ENCODE data around the gene HERC2. TPM values are rescaled to one million over a fixed set of nuclear protein-coding genes. Genes with fewer than 3 reads are reported as not detected.
"Not testable (repeated sequence)": the region's sequence is repeated elsewhere in the genome, so short reads cannot be mapped to it uniquely, and the experiment has no call there.

HERC2 gene, protein sequence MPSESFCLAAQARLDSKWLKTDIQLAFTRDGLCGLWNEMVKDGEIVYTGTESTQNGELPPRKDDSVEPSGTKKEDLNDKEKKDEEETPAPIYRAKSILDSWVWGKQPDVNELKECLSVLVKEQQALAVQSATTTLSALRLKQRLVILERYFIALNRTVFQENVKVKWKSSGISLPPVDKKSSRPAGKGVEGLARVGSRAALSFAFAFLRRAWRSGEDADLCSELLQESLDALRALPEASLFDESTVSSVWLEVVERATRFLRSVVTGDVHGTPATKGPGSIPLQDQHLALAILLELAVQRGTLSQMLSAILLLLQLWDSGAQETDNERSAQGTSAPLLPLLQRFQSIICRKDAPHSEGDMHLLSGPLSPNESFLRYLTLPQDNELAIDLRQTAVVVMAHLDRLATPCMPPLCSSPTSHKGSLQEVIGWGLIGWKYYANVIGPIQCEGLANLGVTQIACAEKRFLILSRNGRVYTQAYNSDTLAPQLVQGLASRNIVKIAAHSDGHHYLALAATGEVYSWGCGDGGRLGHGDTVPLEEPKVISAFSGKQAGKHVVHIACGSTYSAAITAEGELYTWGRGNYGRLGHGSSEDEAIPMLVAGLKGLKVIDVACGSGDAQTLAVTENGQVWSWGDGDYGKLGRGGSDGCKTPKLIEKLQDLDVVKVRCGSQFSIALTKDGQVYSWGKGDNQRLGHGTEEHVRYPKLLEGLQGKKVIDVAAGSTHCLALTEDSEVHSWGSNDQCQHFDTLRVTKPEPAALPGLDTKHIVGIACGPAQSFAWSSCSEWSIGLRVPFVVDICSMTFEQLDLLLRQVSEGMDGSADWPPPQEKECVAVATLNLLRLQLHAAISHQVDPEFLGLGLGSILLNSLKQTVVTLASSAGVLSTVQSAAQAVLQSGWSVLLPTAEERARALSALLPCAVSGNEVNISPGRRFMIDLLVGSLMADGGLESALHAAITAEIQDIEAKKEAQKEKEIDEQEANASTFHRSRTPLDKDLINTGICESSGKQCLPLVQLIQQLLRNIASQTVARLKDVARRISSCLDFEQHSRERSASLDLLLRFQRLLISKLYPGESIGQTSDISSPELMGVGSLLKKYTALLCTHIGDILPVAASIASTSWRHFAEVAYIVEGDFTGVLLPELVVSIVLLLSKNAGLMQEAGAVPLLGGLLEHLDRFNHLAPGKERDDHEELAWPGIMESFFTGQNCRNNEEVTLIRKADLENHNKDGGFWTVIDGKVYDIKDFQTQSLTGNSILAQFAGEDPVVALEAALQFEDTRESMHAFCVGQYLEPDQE (N-terminal part only)
- total RNA-seq (10 to 100 TPM; 36.0 to 36.5 TPM), total RNA-seq (19.3 to 217 (median 91.3) reads per million in 172 experiments)
- 23.2 TPM for polyA plus RNA-seq (2013, experiment 1 of 2)
- 41.3 TPM for polyA plus RNA-seq (2013, experiment 2 of 2)

DNA sequence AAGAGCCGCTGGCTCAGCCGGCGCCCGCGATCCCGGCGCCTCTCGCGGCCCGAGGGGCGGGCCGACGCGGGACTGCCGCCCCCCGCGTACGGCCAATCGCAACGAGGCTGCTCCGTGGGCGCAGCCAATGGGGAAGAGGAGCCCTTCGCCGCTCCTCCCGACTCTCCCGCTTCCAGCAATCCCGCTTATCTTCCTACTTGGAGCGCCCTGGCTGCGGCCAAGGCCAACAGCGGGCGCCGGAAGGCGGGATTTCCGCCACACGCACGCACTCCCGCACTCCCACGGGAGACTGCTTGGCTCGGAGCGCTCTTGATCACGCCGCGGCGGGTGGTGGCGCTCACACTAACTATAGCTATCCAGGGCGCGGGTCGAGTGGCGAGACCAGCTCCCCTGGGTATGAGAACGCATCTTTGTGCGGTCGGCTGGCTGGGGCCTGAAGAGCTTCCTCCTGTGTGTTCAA lies at the start of gene HERC2:
Gene HERC2, minus strand, starts transcription at position 51 of the 460 bp plus-strand sequence. CDS start 746 bp downstream, outside the sequence.
- CTCF ChIA-PET; H3K9me3 Mint-ChIP-seq; DNase-seq; H3K36me3 ChIP-seq (ENCODE audit: insufficient read depth, low read length); H3K27me3 Mint-ChIP-seq; H3K27me3 ChIP-seq (ENCODE audit: control insufficient read depth in 1 of 2, insufficient read depth in 2 of 2, low read length in 2 of 2); H3K4me1 Mint-ChIP-seq (ENCODE audit: low read depth); H3K9me3 ChIP-seq (ENCODE audit: control insufficient read depth in 1 of 2, insufficient read depth in 1 of 2, low read length in 2 of 2); ATAC-seq (ENCODE audit: poor library complexity); H3K27ac ChIP-seq (ENCODE audit: low read depth in 1 of 2, low read length in 2 of 2); intact Hi-C loops (cut with DNase I, micrococcal nuclease); POLR2A ChIA-PET; H3K4me1 ChIP-seq (ENCODE audit: insufficient read depth, low read length): not testable (repeated sequence)
- H3K4me3 ChIP-seq (ENCODE audit: low read length): peak within 1 kb of the TSS; percentile 36
- Mint-ChIP-seq H3K4me3 (peak within 1 kb of the TSS; percentile 96), H3K36me3 (ENCODE audit: low read depth) (peaks cover 12% of the 10 kb centered on the region), H3K27ac (peak within 1 kb of the TSS; percentile 80)

DNA sequence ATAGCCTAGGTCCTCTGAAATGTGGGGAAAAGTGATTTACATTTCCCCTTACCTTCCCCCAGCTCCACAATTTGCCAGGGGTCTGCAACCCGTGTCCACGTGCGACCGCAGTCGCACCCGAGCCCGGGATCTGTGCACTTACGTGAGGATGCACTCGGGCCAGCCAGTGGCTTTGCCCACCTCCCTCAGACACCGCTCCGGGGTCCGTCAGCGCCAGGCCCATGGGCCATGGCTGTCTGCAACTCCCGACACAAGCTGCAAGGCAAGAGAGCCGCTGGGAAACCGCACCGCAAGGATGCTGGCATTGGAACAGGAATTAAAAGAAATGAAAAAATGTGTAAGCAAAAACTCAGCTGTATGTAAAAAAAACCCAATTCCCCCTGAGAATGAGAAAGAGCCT lies 43.5 kb upstream of the HERC2 start:
- H3K27me3 Mint-ChIP-seq; H3K4me1 Mint-ChIP-seq (ENCODE audit: low read depth); H3K4me3 ChIP-seq (ENCODE audit: low read length); H3K27ac ChIP-seq (ENCODE audit: low read depth in 1 of 2, low read length in 2 of 2); H3K4me3 Mint-ChIP-seq; DNase-seq; H3K27ac Mint-ChIP-seq; H3K9me3 ChIP-seq (ENCODE audit: control insufficient read depth in 1 of 2, insufficient read depth in 1 of 2, low read length in 2 of 2); H3K36me3 ChIP-seq (ENCODE audit: insufficient read depth, low read length); ATAC-seq (ENCODE audit: poor library complexity); H3K9me3 Mint-ChIP-seq; H3K4me1 ChIP-seq (ENCODE audit: insufficient read depth, low read length); H3K36me3 Mint-ChIP-seq (ENCODE audit: low read depth); CTCF ChIA-PET; H3K27me3 ChIP-seq (ENCODE audit: control insufficient read depth in 1 of 2, insufficient read depth in 2 of 2, low read length in 2 of 2); intact Hi-C loops (cut with DNase I, micrococcal nuclease); POLR2A ChIA-PET: not testable (repeated sequence)

DNA sequence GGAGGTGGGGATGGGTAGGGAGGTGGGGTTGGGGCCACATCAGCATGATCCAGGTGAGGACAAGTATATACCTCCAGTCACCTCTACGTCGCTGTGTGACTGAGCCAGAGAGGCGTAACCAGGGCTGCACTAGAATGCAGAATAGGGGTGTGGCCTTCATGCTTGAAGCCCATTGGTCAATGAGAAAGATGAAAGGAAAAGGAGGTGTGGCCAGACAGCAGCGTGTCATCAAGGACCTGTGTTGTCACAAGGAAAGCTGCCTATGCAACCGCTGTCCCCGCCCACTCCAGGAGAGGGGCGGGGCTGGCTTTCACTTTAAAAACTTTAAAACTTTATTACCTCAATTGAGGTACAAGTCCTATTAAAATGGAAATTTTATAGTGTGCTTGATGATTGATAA lies 36.0 kb upstream of the HERC2 start, which contains the start of gene GOLGA6L24:
Gene GOLGA6L24, minus strand, starts transcription at position 101 of the 400 bp plus-strand sequence. Its CDS starts 61 bp downstream, at position 40.
- H3K9me3 Mint-ChIP-seq; intact Hi-C loops (cut with DNase I, micrococcal nuclease); ATAC-seq (ENCODE audit: poor library complexity); H3K4me3 Mint-ChIP-seq; H3K9me3 ChIP-seq (ENCODE audit: control insufficient read depth in 1 of 2, insufficient read depth in 1 of 2, low read length in 2 of 2); CTCF ChIA-PET; H3K4me3 ChIP-seq (ENCODE audit: low read length); H3K4me1 ChIP-seq (ENCODE audit: insufficient read depth, low read length); H3K27ac Mint-ChIP-seq; DNase-seq; H3K27me3 Mint-ChIP-seq; H3K27me3 ChIP-seq (ENCODE audit: control insufficient read depth in 1 of 2, insufficient read depth in 2 of 2, low read length in 2 of 2); H3K36me3 Mint-ChIP-seq (ENCODE audit: low read depth); H3K27ac ChIP-seq (ENCODE audit: low read depth in 1 of 2, low read length in 2 of 2); H3K4me1 Mint-ChIP-seq (ENCODE audit: low read depth); POLR2A ChIA-PET; H3K36me3 ChIP-seq (ENCODE audit: insufficient read depth, low read length): not testable (repeated sequence)

DNA sequence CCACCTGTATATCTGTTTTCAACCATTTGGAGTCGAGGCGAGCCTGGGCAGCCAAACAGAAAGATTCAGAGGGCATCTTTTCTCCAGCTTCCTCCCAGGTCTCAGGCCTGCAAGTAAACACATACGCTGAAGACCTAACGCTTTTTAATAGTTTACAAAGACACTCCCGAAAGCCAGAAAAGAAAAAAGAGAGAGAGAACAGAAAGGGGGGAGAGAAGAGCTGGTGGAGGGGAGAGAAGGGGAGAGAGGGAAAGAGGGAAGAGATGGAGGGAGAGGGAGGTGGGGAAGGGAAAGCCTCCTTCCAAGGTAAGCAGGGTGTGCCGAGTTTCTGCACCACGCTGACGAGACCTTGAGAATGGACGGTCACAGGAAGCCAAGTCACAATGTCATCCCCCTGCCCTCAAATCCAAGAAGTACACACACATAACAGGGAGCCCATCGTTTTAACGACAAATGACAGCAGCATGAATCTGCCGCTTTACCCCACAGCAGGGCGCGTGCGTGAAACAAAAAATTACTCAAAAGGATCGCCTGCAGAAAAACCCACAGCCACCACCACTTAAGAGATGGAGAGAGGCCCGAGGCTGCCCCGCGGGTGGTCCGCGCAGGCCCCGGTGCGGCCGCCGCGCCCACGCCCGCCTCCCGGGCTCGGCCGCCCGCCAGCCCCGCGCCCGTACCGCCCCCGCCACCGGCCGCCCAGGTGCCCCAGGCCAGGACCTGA lies 461 bp downstream of the HERC2 start:
- H3K4me1 ChIP-seq (ENCODE audit: insufficient read depth, low read length); H3K36me3 ChIP-seq (ENCODE audit: insufficient read depth, low read length); H3K4me1 Mint-ChIP-seq (ENCODE audit: low read depth); H3K9me3 Mint-ChIP-seq; intact Hi-C loops (cut with DNase I, micrococcal nuclease); CTCF ChIA-PET; H3K27me3 ChIP-seq (ENCODE audit: control insufficient read depth in 1 of 2, insufficient read depth in 2 of 2, low read length in 2 of 2); H3K9me3 ChIP-seq (ENCODE audit: control insufficient read depth in 1 of 2, insufficient read depth in 1 of 2, low read length in 2 of 2); H3K27ac ChIP-seq (ENCODE audit: low read depth in 1 of 2, low read length in 2 of 2); ATAC-seq (ENCODE audit: poor library complexity); POLR2A ChIA-PET; H3K27me3 Mint-ChIP-seq: not testable (repeated sequence)
- peak overlapping the region; percentile 80 for H3K27ac Mint-ChIP-seq
- H3K4me3 ChIP-seq (ENCODE audit: low read length): peak overlapping the region; percentile 36
- peaks cover 19% of the 10 kb centered on the region for H3K36me3 Mint-ChIP-seq (ENCODE audit: low read depth)
- DNase-seq: peak in 2 of 14 experiments; percentile 2 to 12
- H3K4me3 Mint-ChIP-seq: peak overlapping the region; percentile 96

DNA sequence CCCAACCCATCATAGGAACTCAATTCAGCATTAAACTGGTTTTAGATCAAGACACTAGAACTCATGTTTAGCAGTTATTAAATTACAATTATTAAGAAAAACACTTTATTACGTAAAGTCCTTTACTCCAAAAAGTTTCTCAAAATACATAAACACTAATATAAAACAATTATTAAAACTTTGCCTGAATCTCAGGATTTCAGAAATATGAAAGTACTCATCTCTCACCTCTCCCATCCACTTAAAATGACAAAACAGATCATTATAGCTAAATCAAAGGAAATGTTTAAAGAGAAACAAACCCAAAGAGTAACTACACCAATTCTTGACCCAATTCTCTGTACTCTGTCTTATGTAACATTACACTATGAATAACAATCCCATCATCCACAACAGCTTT lies 2.3 kb downstream of the HERC2 start:
- POLR2A ChIA-PET, CTCF ChIA-PET: not testable (repeated sequence)
- H3K4me3 Mint-ChIP-seq: peak overlapping the region; percentile 48

DNA sequence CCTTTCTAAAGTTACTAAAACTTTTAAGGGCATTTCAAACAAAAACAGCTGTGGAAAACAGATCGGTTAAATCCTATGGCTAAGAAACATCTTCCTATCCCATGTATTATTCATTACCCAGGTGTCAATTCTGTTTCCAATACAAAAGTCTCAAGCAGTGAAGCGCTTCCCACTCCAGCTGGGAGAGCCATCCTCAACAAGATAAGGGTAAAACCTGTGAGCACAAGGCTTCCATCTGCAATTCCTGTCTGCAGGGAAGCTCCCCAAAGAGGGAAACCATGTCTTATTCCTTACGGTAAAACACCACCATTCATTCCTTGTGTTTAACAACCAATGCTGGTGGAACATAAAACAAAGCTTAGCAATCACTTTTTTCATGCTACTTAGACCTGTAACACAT lies 3.2 kb downstream of the HERC2 start:
- H3K4me3 ChIP-seq (ENCODE audit: low read length); H3K27me3 ChIP-seq (ENCODE audit: control insufficient read depth in 1 of 2, insufficient read depth in 2 of 2, low read length in 2 of 2); H3K9me3 ChIP-seq (ENCODE audit: control insufficient read depth in 1 of 2, insufficient read depth in 1 of 2, low read length in 2 of 2); H3K4me1 Mint-ChIP-seq (ENCODE audit: low read depth); H3K9me3 Mint-ChIP-seq; POLR2A ChIA-PET; H3K4me1 ChIP-seq (ENCODE audit: insufficient read depth, low read length); intact Hi-C loops (cut with DNase I, micrococcal nuclease); H3K36me3 ChIP-seq (ENCODE audit: insufficient read depth, low read length); H3K27me3 Mint-ChIP-seq; CTCF ChIA-PET; H3K27ac ChIP-seq (ENCODE audit: low read depth in 1 of 2, low read length in 2 of 2); DNase-seq; H3K4me3 Mint-ChIP-seq; ATAC-seq (ENCODE audit: poor library complexity); H3K27ac Mint-ChIP-seq: not testable (repeated sequence)
- peaks cover 43% of the 10 kb centered on the region for H3K36me3 Mint-ChIP-seq (ENCODE audit: low read depth)

More for the DNA sequence above, 2.3 kb downstream of the HERC2 start:
- H3K9me3 ChIP-seq (ENCODE audit: control insufficient read depth in 1 of 2, insufficient read depth in 1 of 2, low read length in 2 of 2); H3K27me3 ChIP-seq (ENCODE audit: control insufficient read depth in 1 of 2, insufficient read depth in 2 of 2, low read length in 2 of 2); DNase-seq; ATAC-seq (ENCODE audit: poor library complexity); H3K4me1 Mint-ChIP-seq (ENCODE audit: low read depth); H3K27ac ChIP-seq (ENCODE audit: low read depth in 1 of 2, low read length in 2 of 2); H3K27me3 Mint-ChIP-seq; H3K27ac Mint-ChIP-seq; H3K4me1 ChIP-seq (ENCODE audit: insufficient read depth, low read length); intact Hi-C loops (cut with DNase I, micrococcal nuclease); H3K9me3 Mint-ChIP-seq; H3K36me3 ChIP-seq (ENCODE audit: insufficient read depth, low read length); H3K4me3 ChIP-seq (ENCODE audit: low read length): not testable (repeated sequence)
- peaks cover 35% of the 10 kb centered on the region for H3K36me3 Mint-ChIP-seq (ENCODE audit: low read depth)

Measured in CD4-positive, alpha-beta T cell (primary cell).